B cell (primary cell): ENCODE measurements around the gene ZNF692. TPM values are rescaled to one million over a fixed set of nuclear protein-coding genes. Genes with fewer than 3 reads are reported as not detected.

Experiments used
- ATAC-seq: fragments of 200-7000 bp; cut with Tn5 transposase; one replicate; pipeline ENCODE4 v1.10.0; 2021; ENCODE audit warnings: low read depth, mild to moderate bottlenecking, moderate number of reproducible peaks, moderate library complexity
- CTCF ChIA-PET: fragments of 350-600 bp; sonication (Branson Sonifier 250); formaldehyde crosslinking; loops from one replicate; lab custom pipeline; 2021; ENCODE audit warnings: antibody characterized with exemption, inconsistent platforms; lab: Charles Lee
- POLR2A ChIA-PET: fragments of 350-600 bp; sonication (Branson Sonifier 250); formaldehyde crosslinking; loops from one replicate; lab custom pipeline; 2021; ENCODE audit warnings: antibody characterized with exemption; lab: Charles Lee
- DNase-seq: peaks from one replicate; pipeline ENCODE4 v3.0.0; 2013
- H2AFZ ChIP-seq: 2 replicates; pipeline ENCODE4 v1.6.1; 2012; ENCODE audit warnings: mild to moderate bottlenecking, low read depth, low read length; ENCODE audit not compliant: insufficient read depth, poor library complexity, severe bottlenecking
- H3K27ac ChIP-seq, 2 donors: 1 replicate in 1 of 2; 2 replicates in 1 of 2; pipeline ENCODE4 v1.5.1; 2012 to 2013; ENCODE audit warnings: low read length in 2 of 2, mild to moderate bottlenecking in 2 of 2, moderate library complexity in 1 of 2
- H3K27me3 ChIP-seq, 4 experiments: fragments of 200-600 bp in 1 of 4; sonication (generic) in 1 of 4; replicated peaks in 1 of 4; 1 replicate in 2 of 4; 2 replicates in 2 of 4; pipeline versions ENCODE4 v1.6.1 to v1.7.0; 2013 to 2016; ENCODE audit warnings: low read length in 3 of 4, mild to moderate bottlenecking in 2 of 4, mixed read lengths in 1 of 4, moderate library complexity in 1 of 4; ENCODE audit not compliant: insufficient read depth in 4 of 4, control insufficient read depth in 3 of 4; ENCODE audit errors: control extremely low read depth in 1 of 4
- H3K36me3 ChIP-seq, 2 experiments: replicated peaks in 1 of 2; 1 replicate in 1 of 2; 2 replicates in 1 of 2; pipeline versions ENCODE4 v1.6.1 to v1.7.1; 2013; ENCODE audit warnings: low read length in 1 of 2; ENCODE audit not compliant: insufficient read depth in 2 of 2, control insufficient read depth in 1 of 2; ENCODE audit errors: control extremely low read depth in 1 of 2, extremely low read depth in 1 of 2
- H3K4me1 ChIP-seq, 2 donors: fragments of 200-600 bp in 1 of 2; sonication (generic) in 1 of 2; 1 replicate in 1 of 2; 2 replicates in 1 of 2; pipeline versions ENCODE4 v1.5.1 to v1.6.1; 2013 to 2017; ENCODE audit warnings: low read length in 2 of 2; ENCODE audit not compliant: control insufficient read depth in 2 of 2, insufficient read depth in 2 of 2
- H3K4me2 ChIP-seq: replicated peaks from 2 replicates; pipeline ENCODE3; 2012; ENCODE audit warnings: mild to moderate bottlenecking, low read depth, low read length; ENCODE audit not compliant: poor library complexity, severe bottlenecking
- H3K4me3 ChIP-seq, 5 experiments: fragments of 200-600 bp in 1 of 5; sonication (generic) in 1 of 5; 1 replicate in 3 of 5; 2 replicates in 2 of 5; pipeline versions ENCODE4 v1.5.1 to v1.7.0; 2011 to 2016; ENCODE audit warnings: low read length in 4 of 5, mild to moderate bottlenecking in 4 of 5, low read depth in 2 of 5, control low read depth in 1 of 5, moderate library complexity in 1 of 5; ENCODE audit not compliant: insufficient read depth in 1 of 5; ENCODE audit errors: control extremely low read depth in 1 of 5, extremely low read depth in 1 of 5
- H3K79me2 ChIP-seq: fragments of 200-600 bp; sonication (generic); one replicate; pipeline ENCODE4 v1.6.0; 2016; ENCODE audit warnings: low read length; ENCODE audit not compliant: control insufficient read depth, insufficient read depth
- H3K9ac ChIP-seq: fragments of 200-600 bp; sonication (generic); 2 replicates; pipeline ENCODE4 v1.6.1; 2017; ENCODE audit warnings: mild to moderate bottlenecking, low read length, moderate library complexity
- H3K9me3 ChIP-seq, 3 donors: one replicate each; pipeline versions ENCODE4 v1.6.1 to v1.7.1; 2013; ENCODE audit warnings: low read length in 2 of 3; ENCODE audit not compliant: control insufficient read depth in 2 of 3, insufficient read depth in 1 of 3; ENCODE audit errors: control extremely low read depth in 1 of 3
- H4K20me1 ChIP-seq: 2 replicates; pipeline ENCODE4 v1.6.0; 2012; ENCODE audit warnings: mild to moderate bottlenecking, low read length; ENCODE audit not compliant: insufficient read depth, control insufficient read depth, poor library complexity, severe bottlenecking
- H3K27ac Mint-ChIP-seq: one replicate; pipeline ENCODE4 v1.8.0; 2021; ENCODE audit warnings: mixed read lengths
- H3K27me3 Mint-ChIP-seq: one replicate; pipeline ENCODE4 v1.8.0; 2021; ENCODE audit warnings: mixed read lengths
- H3K4me1 Mint-ChIP-seq: one replicate; pipeline ENCODE4 v1.8.0; 2021; ENCODE audit warnings: mixed read lengths
- H3K4me3 Mint-ChIP-seq: one replicate; pipeline ENCODE4 v1.8.0; 2021; ENCODE audit warnings: mixed read lengths
- H3K9me3 Mint-ChIP-seq: one replicate; pipeline ENCODE4 v1.8.0; 2022; ENCODE audit warnings: mixed read lengths; ENCODE audit not compliant: insufficient read depth
- CTCF ChIP-seq: fragments of 200-600 bp; IDR thresholded peaks from one replicate; pipeline ENCODE4 v1.8.0; 2022; ENCODE audit warnings: antibody characterized with exemption, mild to moderate bottlenecking
- EZH2 ChIP-seq: IDR thresholded peaks from 2 replicates; pipeline ENCODE4 v1.6.1; 2012; ENCODE audit warnings: borderline replicate concordance, low read depth, mild to moderate bottlenecking, moderate library complexity, low read length; ENCODE audit not compliant: insufficient read depth, poor library complexity, severe bottlenecking
- WGBS: methylation state at CpG from one replicate; pipeline ENCODE4 v1.1.5; 2013; ENCODE audit warnings: missing lambda C conversion rate; ENCODE audit not compliant: insufficient coverage; 5-methylcytosine and 5-hydroxymethylcytosine counted together
- intact Hi-C: fragments of 100-400 bp; cut with micrococcal nuclease; formaldehyde crosslinking; loops from one replicate; pipeline ENCODE4 v1.10.0; 2022
- polyA plus RNA-seq: library from polyadenylated mRNA; depleted of rRNA; stranded (reverse); fragments of >200 nt; gene quantifications from 2 replicates; pipeline ENCODE4 v1.2.3, GENCODE V29; 2012
- total RNA-seq, 2 donors: library from RNA; stranded (reverse); fragments of 120-200 nt in 1 of 2; gene quantifications; 1 replicate in 1 of 2; 2 replicates in 1 of 2; pipeline versions ENCODE4 v1.2.3 to v1.2.4, GENCODE V29; 2013 to 2022

Gene ZNF692
- total and polyA plus RNA-seq, 2 donors (not counting 1 experiment from before 2014, with no cell fraction given), result 56.9 to 157 TPM

- Histone ChIP-seq H2AFZ (no peak overlapping the region), H3K9me3 (peaks cover 1 to 40% (median 15%) of the 10 kb centered on the region in 3 donors), H3K9ac (no peak overlapping the region), H3K27me3 (no peaks in the 10 kb centered on the region), H3K79me2 (peaks cover 11% of the 10 kb centered on the region), H3K4me2 (peak overlapping the region; percentile 78), H3K4me3 (no peak overlapping the region), H3K27ac (no peak overlapping the region), H3K4me1 (peaks cover 47 to 54% of the 10 kb centered on the region in 2 donors), H3K36me3 (peaks cover 0 to 11% of the 10 kb centered on the region in 2 experiments), H4K20me1 (no peaks in the 10 kb centered on the region)
- intact Hi-C loops, result loop anchor here (1.0 kb wide), 3 partner anchors 104 to 403 kb away; no protein-coding TSS in a partner anchor
- ATAC-seq, result peak; percentile 56
- CTCF ChIA-PET, result interaction anchor here (0.7 to 7.6 kb wide), 17 partner anchors 12 to 564 kb away, joined by 3 to 315 read pairs (median 11); partner anchors contain the start of genes OR14I1, SH3BP5L and ZNF672
- Mint-ChIP-seq H3K4me3 (peak overlapping the region; percentile 57), H3K9me3 (peaks cover 4% of the 10 kb centered on the region), H3K27ac (peak overlapping the region; percentile 99), H3K27me3 (no peaks in the 10 kb centered on the region), H3K4me1 (peaks cover 46% of the 10 kb centered on the region)
- WGBS, result 53% methylated on average over 11 of the region's 15 CpGs
- POLR2A ChIA-PET, result interaction anchor here (1.2 kb wide), 1 partner anchor 184 kb away, joined by 5 read pairs; no protein-coding TSS in a partner anchor
- TF ChIP-seq CTCF, result peak; percentile 92
- TF ChIP-seq EZH2, result no peak
- peak; percentile 77 for DNase-seq
Measured at GRCh38 chr1:248807067-248807737, 51.7 kb downstream of the ZNF692 start.

- H3K9ac ChIP-seq, result no peak overlapping the region
- peak overlapping the region; percentile 17 for H2AFZ ChIP-seq
- H3K4me2 ChIP-seq, result peak overlapping the region; percentile 78
- Mint-ChIP-seq H3K4me1 (peaks cover 51% of the 10 kb centered on the region), H3K4me3 (peak overlapping the region; percentile 88), H3K27me3 (no peaks in the 10 kb centered on the region), H3K9me3 (peaks cover 4% of the 10 kb centered on the region), H3K27ac (peak overlapping the region; percentile 99)
- POLR2A ChIA-PET, result interaction anchor here (0.8 to 2.5 kb wide), 5 partner anchors 9 to 183 kb away, joined by 3 to 13 read pairs (median 4); partner anchors contain the start of genes SH3BP5L and ZNF672
- CTCF ChIA-PET, result interaction anchor here (0.8 to 7.6 kb wide), 20 partner anchors 9 to 563 kb away, joined by 3 to 315 read pairs (median 10); partner anchors contain the start of genes LYPD8, OR14I1, SH3BP5L and ZNF672
- intact Hi-C loops, result loop anchor here (2.0 kb wide), 1 partner anchor 21 kb away; no protein-coding TSS in a partner anchor
- ATAC-seq, result no peak
- no peak for TF ChIP-seq EZH2
- TF ChIP-seq CTCF, result no peak
- DNase-seq, result no peak
- H3K36me3 ChIP-seq, result peaks cover 0 to 1% of the 10 kb centered on the region in 2 experiments
- 100% methylated on average over 1 of the region's 1 CpG for WGBS
- H3K79me2 ChIP-seq, result peaks cover 12% of the 10 kb centered on the region
- no peaks in the 10 kb centered on the region for H4K20me1 ChIP-seq
- H3K27ac ChIP-seq, result peak overlapping the region; percentile 79 to 83
- peaks cover 57 to 60% of the 10 kb centered on the region in 2 donors for H3K4me1 ChIP-seq
- no peaks in the 10 kb centered on the region for H3K27me3 ChIP-seq
- peaks cover 3 to 49% (median 21%) of the 10 kb centered on the region in 3 donors for H3K9me3 ChIP-seq
- peak overlapping the region in 1 of 5 experiments; percentile 70 for H3K4me3 ChIP-seq
Measured at GRCh38 chr1:248805876-248806275, 53.0 kb downstream of the ZNF692 start.
